HG02870 (cell line): ENCODE results near the gene RETREG1.
"Not testable (repeated sequence)": the region's sequence is repeated elsewhere in the genome, so short reads cannot be mapped to it uniquely, and the experiment has no call there.

Source experiments
- ATAC-seq: cut with Tn5 transposase; IDR thresholded peaks from one replicate; pipeline ENCODE4 v1.9.1; 2021; ENCODE audit warnings: mild to moderate bottlenecking, moderate library complexity; ENCODE audit not compliant: unreplicated experiment

RETREG1 gene, protein sequence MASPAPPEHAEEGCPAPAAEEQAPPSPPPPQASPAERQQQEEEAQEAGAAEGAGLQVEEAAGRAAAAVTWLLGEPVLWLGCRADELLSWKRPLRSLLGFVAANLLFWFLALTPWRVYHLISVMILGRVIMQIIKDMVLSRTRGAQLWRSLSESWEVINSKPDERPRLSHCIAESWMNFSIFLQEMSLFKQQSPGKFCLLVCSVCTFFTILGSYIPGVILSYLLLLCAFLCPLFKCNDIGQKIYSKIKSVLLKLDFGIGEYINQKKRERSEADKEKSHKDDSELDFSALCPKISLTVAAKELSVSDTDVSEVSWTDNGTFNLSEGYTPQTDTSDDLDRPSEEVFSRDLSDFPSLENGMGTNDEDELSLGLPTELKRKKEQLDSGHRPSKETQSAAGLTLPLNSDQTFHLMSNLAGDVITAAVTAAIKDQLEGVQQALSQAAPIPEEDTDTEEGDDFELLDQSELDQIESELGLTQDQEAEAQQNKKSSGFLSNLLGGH

DNA sequence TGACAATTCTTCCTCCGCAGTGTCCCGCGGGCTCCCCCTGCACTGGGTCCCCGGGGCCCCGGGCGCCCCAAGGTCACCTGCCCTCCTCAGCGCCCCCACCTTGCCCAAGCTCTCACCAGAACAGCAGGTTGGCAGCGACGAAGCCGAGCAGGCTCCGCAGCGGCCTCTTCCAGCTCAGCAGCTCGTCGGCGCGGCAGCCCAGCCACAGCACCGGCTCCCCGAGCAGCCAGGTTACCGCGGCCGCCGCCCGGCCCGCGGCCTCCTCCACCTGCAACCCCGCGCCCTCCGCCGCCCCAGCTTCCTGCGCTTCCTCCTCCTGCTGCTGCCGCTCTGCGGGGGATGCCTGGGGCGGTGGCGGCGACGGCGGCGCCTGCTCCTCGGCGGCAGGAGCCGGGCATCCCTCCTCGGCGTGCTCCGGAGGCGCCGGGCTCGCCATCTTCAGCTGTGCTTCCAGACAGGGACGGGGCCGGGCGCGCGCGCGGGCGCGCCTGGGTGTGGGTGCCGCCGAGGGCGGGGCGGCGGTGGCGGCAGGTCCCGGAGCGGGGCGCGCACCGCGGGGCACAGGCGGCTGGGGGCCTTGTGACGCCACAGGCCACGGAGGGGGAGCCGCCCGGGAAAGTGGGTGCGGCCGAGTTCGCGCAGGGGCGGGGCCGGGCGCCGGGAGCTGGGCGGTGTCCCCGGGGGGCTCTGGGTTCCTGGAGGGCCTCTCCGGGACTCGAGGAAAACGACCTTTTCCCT lies at the start of gene RETREG1:
Gene RETREG1, minus strand, starts transcription at position 462 of the 738 bp plus-strand sequence. Its CDS starts 26 bp downstream, at position 436.
- peak; percentile 51 for ATAC-seq

DNA sequence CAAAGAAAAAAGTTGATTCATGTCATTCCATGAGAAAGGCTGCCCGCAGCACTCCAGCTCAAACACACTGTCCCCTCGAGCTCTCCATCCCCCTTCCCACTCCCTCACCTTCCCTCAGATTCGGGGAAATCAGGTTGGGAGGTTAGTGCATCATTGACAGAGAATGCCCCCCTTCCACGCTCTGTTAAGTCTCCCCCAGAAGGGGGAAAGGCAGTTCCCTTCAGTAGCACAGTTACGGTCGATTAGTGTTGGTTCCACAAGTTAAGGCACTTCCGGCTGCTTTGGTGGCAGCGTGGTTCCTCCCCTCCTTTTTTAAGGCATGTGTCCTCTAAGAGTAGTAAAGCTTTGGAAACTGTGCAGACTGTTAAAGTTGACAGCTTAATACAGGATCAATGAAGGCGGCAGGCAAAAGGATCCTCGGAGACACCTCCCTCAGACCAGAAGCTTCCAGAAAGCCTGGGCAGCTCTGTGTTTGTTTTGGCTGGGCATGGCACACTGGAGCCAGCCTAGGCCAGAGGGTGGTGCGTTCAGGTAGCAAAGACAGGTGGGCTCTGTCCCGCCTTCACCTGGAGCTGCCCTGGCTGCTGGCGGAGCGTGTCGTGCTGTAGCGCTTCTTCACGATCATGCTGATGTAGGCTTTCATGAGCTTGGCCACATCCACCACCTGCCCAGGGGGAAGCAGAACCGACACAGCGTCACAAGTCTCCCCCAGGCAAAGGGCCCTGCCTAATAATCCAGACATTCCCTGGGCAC lies 49.5 kb upstream of the RETREG1 start:
- ATAC-seq: no peak

DNA sequence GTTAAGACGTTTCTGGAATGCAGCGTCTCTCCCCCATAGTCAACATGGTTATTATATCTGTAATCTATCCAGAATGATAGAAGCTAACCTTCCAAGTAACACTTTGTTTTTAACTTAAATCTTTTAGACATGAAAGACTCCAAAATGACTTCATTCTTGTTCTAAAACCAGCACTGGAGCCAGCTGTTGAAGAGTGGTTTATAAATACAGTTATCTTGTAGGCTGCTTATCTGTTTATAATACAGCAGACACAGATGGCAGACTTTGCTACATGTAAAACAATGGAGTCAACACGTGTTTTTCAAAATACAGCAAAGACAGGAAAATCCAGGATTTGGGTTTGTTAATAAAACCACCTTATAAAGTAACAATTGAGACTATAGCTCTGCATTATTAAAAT lies 48.8 kb upstream of the RETREG1 start:
- no peak for ATAC-seq

DNA sequence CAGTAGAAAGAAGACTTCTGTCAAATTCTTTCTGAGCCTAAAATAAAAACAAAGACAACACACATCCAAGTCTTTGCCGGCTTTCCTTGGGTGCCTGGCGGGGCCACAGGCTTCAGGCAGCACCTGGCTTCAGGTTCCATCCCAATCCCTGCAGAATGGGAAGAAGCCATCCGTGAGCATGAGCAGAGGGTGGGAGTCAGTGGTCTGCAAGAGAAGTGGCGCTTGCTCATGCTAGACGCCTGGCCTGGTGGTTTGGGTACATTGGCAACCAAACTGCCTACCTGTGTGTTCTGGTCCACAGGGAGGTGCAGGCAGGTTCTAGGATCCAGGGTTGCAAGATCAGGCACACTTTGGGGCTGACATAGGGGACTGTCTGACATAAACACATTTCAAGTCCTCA lies 47.6 kb upstream of the RETREG1 start:
- ATAC-seq: no peak

DNA sequence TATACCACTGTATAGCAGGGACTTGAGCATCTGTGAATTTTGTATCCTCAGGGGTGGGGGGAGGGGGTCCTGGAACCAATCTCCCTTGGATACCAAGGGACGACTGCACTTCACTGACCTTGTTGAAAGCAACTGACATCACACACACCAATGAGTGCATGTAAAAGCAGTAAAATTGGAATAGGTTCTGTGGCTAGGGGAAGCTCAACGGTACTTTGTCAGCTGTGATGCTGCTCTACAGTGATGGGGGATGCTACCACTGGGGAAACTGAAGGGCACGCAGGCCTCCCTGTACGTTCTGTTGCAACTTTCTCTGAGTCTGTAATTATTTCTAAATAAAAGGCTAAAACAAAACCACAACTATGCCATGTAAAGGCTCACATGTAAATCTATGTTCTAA lies 47.0 kb upstream of the RETREG1 start:
- no peak for ATAC-seq

DNA sequence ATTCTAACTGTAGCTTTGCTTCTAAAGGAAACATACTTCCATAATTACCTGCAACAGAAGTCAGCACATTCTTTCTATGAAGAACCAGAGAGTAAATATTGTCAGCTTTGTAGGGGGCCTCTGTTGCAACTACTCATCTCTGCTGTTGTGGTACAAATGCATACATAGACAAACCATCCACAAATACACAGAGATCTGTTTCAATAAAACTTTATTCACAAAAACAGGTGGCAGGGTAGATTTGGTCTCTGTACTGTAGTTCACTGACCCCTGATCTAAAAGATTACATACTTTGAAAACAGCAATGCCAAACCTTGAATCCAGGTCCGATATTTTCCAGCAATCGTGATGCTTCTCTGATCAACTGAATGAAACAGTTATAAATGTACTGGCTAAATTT lies 44.9 kb upstream of the RETREG1 start:
- ATAC-seq: no peak

DNA sequence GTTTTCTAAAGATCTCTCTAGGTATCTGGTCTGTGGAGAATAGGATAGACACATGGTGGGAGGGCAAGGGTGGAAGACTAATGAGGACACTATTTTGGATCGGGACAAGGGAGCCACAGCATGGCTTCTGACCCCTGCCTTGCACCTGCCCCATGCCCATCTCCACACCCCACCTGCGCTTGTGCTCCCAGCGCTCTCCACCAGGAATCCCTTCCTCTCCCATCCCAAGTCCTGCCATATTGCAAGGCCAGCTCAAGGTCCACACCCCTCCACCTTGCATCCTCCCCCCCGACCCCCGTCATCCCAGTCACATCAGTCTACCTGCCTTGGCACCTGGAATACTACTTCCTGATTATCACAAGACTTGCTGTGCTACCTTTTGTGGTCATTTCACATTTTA lies 44.2 kb upstream of the RETREG1 start:
- ATAC-seq: no peak

DNA sequence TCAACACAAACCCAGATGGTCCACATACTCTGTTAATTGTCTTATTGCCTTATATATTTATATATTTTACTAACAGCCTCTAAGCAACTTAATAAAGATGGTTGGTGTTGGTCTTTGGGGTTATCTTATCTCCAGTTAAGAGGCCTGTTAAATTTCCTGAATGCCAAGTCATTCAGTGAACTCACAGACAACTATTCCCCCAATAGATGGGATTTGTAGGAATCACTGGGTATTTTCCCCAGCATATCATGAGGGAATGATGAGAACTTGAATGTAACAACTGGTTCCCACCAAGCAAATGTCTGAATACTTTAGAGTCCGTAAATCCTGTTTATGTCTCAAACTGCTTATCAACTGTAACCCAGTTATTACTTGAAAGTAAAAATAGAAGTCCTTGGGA lies 42.7 kb upstream of the RETREG1 start:
- no peak for ATAC-seq

DNA sequence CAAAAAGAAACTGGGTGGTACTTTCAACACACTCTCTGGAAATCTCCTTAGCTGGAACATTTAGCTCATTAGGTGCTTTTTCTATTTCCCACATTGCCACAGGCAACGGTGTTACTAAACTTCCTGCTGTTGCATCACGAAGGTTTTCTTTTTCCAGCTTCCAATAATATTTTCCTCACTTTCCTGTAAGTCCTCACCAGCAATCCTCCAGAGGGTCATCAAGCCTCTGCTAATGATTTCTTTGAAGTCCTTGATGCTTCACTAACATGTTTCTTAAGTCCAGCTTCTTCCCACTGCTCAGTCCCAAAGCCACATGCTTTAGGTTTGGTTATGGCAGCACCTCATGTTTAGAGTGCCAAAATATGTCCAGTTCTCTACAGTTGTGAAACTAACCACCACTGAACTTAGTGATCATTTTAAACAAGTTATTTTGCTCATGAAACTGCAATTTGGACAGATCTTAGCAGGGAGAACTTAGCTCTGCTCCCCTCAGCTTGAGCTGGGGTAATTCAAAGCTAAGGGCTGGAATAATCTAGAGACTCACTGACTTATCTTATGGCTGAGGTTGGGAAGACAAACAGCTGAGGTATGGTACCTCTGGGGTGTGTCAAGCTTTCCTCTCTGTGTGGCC lies 39.9 kb upstream of the RETREG1 start:
- no peak for ATAC-seq

DNA sequence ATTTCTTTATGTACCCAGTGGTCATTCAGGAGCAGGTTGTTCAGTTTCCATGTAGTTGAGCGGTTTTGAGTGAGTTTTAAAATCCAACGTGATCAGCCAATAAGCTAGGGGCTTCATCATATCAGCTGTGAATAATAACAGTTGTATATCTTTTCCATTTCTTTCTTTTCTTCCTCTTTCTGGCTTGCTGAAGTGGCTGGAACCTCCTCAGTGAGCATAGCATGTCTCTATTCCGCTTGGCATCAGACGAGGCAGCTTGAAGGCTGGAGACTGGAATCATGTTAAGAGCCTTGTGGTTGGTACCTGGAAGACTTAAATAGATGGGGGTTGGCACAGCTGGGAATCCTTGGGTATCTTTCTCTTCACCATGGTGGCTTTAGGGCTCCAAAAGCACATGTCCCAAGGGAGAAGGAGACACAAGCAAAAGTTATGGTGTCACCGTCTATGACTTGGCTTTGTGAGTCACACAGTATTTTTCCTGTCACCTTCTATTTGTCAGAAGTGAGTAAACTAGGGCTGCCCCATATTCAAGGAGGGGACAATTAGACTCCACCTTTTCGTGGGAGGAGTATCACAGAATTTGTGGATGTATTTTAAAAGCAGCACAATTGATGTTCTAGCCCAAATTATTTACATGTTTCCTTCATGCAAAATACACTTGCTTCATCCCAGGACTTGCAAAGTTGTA lies 38.0 kb upstream of the RETREG1 start:
- ATAC-seq: no peak

DNA sequence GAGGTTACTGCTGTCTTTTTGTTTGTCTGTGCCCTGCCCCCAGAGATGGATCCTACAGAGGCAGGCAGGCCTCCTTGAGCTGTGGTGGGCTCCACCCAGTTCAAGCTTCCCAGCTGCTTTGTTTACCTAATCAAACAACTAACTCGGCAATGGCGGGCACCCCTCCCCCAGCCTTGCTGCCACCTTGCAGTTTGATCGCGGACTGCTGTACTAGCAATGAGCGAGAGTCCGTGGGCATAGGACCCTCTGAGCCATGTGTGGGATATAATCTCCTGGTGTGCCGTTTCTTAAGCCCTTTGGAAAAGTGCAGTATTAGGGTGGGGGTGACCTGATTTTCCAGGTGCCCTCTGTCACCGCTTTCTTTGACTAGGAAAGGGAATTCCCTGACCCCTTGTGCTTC lies 31.9 kb upstream of the RETREG1 start:
- ATAC-seq: not testable (repeated sequence)

DNA sequence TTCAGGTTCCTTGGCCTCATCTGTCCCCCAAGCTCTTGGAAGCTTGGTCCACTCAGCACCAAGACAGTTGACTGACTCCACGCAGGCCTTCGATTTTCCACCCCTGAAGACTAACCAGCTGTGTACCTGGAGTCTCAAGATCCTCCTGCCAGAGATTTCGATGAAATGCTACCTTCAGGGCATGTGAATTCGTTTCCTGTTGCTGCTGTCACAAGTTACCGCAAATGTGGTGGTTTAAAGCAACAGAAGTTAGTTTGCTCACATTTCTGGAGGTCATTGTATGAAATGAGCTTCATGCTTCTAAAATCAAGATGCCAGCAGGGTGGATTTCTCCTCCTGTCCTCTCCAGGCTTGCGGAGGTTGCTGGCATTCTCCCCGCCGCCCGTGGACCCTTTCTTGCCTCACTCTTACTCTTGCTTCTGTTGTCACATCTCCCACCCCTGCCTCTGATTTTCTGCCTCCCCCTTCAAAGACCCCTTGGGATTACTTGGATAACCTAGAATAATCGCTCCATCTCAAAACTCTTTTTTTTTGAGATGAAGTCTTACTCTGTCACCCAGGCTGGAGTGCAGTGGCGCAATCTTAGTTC lies 27.6 kb upstream of the RETREG1 start:
- no peak for ATAC-seq

DNA sequence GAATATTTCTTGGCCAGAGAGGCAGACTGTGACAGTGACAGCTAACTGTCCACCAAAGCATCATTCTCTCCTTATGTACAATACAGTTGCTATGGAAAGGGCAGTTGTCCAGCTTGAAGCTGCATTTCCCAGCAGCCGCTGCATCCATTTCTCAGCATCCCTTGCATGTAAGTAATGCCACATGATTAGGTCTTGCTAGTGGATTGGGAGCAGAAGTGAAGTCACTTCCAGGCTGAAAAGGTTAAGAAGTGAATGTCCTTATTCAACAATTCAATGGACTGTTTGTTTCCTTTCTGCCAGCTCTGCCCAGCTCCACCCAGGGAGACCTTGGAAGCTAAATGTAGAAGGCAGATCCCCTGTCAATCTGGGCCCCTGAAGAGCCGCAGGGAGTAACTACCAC lies 26.1 kb upstream of the RETREG1 start:
- no peak for ATAC-seq

DNA sequence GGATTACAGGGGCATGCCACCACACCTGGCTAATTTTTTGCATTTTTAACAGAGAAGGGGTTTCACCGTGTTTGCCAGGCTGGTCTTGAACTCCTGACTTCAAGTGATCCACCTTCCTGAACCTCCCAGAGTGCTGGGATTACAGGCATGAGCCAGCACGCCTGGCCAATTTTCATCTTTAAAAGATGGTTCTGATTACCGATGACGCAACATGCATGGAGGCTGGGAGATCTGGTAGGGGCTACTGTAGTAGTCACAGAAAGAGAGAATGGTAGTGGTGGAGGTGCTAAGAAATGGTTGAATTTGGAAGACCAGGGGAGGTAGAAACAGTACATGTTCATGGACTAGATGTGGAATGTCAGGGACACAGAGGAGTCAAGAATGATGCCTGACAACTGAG lies 22.4 kb upstream of the RETREG1 start:
- ATAC-seq: no peak

DNA sequence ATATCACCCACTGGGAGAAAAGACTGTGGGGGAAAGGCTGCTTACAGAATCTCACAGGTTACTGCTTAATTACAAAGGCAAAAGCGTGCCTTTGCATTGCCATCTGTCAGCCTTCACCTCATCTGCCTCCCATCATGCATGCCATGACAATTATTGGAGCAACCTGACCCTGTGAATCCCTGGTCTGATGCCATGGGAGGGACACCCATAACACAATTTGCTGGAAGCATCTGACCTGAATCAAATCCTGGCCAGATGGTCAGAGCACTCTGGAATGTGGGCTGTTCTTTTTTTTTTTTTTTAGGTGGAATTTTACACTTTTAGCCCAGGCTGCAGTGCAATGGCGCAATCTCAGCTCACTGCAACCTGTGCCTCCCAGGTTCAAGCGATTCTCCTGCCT lies 11.6 kb upstream of the RETREG1 start:
- ATAC-seq: no peak

DNA sequence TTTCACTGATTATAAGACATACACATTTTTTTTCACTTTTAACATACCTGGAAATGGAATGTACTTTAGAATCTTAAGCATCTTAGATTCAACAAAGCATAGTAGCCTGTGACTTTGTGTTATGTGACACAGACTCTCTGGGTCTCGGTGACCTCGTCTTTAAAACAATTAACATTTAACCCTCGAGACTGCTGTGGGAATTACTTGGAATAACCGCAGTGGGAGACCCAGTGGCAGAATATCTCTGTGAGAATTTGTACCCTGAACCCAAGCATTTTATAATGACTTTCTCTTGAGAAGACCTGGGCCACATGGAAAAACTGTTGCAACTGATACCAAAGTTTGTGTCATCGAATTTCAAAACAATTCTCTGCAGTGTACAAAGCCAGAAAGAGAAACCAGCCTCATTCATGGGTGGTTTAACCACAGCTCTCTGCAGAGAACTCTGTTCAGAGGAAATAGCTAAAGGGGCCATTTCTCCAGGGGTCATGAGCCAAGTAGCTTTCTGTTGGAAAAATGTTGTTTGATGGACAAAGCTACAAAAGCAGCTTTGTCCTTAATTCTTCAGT lies 10.0 kb upstream of the RETREG1 start:
- ATAC-seq: peak; percentile 85

DNA sequence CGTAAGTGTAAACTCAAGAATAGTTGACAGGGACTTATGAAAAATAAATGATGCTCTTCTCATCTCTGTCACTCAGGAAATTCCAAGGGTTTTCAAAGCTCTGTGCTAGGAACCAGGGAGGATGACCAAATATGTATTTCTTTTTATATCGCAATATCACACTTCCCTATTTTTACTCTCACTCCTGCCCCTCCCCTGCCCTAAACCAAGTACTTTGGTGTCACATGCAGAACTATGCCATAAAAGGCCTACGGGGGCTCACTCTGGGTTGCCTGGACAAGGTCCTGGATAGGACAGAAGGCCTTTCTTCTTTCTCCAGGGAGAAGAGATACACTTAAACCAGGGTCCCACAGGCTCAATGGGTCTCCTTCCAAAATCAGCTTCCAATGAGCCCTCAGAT lies 8.3 kb upstream of the RETREG1 start:
- ATAC-seq: no peak

DNA sequence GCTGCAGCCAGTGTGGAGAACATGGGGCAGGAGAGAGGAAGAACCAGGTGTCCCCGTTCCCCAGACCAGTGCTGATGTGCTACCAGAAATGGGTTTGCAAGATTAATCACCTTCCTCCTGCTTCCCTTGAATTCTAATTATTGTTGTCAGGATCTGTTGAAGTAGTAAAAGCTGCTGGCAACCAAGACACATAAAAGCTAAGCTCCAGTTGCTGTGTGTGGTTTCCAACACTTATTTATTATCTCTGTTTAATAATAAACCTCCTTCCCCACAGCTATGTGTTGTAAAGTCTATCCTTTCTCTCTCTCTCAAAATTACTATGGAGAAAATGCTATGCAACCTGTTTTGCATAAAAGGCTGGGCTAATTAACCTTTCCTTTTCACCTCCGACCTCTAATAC lies 2.3 kb upstream of the RETREG1 start:
- no peak for ATAC-seq

DNA sequence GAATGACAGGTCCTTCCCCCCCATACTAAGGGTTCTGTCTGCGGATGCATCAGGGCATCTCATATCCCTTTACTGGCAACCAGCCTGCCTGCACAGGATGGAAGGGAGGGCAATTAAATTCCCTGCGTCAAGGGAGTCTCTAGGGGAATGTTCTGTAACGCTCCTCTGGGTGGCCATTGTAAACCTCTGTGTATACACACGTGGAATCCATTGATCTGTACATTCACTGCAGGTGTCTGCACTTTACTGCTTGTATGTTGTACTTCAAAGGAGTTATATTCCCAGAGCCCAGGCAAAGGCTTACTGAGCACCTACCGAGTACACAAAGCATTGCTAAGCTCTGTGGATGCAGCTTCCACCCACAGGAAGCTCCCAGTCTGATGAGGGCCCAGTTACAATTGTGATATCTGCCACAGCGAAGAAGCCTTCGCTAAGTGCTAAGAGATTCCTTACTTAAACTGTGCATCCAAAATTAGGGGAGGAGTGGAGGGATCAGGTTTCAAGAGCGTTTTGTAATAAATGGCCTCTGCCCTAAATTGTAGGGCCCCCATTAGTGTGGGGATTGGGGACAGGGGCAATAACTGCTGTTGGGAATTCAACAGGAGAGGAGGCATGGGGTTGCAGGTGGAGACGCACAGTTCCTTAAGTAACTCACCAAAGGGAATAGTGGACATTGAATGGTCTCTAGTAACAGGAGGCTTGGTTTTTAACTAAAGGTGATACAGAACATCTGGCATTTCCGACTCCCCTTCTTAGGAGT lies 1.5 kb upstream of the RETREG1 start:
- no peak for ATAC-seq
